Ramos (cell line): Measurements from ENCODE around the gene KIF2C.
"Not testable (repeated sequence)": the region's sequence is repeated elsewhere in the genome, so short reads cannot be mapped to it uniquely, and the experiment has no call there.

Experiments used
- in situ Hi-C: fragments of 300-500 bp; cut with MboI; formaldehyde crosslinking; loops from one replicate; pipeline ENCODE4 v1.14.3; 2022; ENCODE audit warnings: low sequenced_read_pairs; ENCODE audit not compliant: unreplicated experiment

KIF2C gene

DNA sequence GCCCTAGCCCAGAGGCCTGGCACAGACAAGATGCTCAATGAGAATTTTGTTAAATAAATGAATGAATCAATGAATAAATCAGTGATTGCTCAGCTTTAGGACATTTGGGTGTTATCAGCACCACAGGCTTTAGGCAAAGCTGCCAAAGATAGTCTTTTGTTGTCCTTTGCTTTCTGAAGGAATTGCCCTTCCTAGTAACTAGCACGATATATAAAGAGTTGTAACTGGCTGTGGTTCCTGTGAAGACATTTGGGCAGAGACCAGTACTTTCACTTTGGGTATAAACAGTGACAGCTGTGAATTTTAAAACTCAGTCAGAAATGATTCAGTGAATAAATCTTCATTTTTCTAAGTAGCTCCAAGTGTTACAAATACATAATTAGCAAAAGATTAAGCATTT lies 22.0 kb upstream of the KIF2C start:
- in situ Hi-C loops = loop anchor here (5.0 to 10.0 kb wide), 3 partner anchors 295 to 777 kb away; partner anchors contain the start of genes HECTD3, TESK2 and UROD

DNA sequence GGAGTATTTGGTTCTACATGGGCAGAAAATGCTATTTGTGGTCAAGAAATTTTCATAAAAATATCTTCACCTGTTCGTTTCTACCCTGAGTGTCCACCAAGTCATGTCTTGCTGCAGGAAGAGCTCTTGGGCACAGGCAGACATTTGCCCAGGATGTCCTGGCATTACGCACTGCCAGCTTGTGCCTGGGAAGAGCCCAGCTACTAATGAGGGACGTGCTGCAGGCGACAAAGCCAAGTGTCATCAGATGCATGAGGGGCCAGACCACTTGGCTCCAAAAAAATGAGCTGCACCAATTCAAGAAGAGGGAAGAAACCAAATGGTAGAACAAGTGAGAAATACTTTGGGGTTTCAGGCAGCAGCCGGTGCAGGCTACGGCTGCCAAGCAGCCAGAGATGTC lies 21.5 kb upstream of the KIF2C start:
- in situ Hi-C loops = loop anchor here (5.0 to 10.0 kb wide), 3 partner anchors 294 to 777 kb away; partner anchors contain the start of genes HECTD3, TESK2 and UROD

DNA sequence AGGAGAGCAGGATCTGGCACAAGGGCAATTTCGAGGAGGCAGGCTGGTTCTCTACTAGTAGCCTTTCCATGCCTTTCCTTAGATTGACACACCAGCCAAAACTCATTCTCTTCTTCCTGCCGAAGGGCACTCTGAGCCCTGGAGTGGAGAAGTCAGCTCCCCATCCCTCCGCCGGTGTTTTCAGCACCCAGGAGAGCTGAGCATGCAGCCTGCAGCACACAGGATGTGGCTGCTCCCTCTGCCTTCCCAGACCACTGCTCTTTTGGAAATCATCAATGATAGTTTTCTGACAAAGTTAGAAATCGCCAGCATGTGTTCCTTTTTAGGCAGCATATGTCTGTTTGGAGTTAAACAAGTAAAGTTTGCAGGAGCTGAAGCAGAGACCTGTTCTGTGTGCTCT lies 20.3 kb upstream of the KIF2C start:
- in situ Hi-C loops = loop anchor here (5.0 to 10.0 kb wide), 3 partner anchors 293 to 775 kb away; partner anchors contain the start of genes HECTD3, TESK2 and UROD

DNA sequence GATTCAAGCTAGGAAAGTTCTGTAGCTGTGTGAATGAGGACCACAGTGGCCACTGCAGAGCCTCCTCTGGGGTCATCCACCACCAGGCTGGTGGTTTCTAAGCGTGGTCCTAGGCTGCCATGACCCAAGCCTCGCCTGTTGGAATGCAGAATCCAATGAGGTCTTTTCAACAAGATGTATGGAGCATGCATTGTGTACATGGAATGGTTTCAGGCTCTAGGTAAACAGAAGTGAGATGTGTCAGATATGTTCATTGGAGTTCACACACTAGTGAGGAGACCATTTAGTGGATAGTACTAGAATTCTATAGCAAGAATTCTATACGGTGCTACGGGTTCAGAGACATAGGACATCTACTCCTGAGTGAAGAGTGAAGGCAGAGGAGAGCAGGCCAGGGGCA lies 19.4 kb upstream of the KIF2C start:
- in situ Hi-C loops = no loop called here

DNA sequence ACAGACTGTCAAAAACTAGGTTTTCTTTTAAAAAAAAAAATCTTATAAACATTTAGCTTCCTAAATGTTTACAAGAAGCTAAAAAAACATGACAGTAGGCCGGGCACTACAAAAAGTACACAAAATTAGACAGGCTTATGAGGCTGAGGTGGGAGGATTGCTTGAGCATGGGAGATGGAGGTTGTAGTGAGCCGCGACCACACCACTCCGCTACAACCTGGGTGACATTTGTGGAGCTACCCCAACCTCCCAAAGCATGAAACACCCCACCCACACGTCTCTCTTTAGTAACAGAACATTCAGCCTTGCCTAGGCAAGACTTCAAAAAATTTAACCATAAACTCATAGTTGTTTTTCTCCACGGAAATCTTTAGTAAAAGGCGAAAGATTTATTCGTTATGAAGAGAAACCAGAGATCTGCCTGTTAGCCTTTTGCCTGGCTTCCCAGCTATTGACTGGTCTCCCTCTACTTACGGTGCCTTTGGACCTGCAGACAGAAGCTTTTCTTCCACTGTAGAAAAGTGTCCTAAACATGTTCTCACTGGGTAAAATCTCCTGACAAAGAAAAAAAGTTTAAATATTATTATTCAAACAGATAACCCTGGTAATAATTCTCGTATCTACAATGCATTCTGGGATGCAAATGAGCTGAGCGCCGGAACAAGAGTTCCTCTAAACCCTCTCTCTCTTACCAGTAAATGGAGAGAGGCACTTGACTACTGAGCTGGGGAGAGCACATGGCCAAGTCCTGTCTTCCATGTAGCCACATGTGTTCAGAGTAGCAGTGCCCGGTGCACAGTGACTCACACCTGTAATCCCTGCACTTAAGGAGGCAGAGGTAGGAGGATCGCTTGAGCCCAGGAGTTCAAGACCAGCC lies 17.9 kb upstream of the KIF2C start:
- in situ Hi-C loops = no loop called here

DNA sequence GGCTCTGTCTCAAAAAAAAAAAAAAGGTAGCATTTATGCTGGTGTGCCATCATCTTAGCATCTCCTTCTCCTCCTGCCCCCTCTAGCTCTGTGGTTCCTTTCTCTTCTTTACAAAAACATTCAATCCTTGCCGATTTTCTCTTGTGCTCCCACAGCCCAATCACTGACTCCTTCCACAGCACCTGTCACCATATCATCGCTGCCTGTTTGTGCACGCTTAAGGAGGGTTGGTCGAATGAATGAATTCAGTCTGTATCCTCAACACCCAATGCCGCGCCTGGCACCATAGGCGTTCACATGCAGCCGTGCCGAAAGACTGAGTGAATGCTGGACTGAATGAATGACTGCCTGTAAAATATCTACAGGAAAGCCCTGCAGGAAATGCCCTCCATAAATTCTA lies 16.6 kb upstream of the KIF2C start:
- in situ Hi-C loops = no loop called here

DNA sequence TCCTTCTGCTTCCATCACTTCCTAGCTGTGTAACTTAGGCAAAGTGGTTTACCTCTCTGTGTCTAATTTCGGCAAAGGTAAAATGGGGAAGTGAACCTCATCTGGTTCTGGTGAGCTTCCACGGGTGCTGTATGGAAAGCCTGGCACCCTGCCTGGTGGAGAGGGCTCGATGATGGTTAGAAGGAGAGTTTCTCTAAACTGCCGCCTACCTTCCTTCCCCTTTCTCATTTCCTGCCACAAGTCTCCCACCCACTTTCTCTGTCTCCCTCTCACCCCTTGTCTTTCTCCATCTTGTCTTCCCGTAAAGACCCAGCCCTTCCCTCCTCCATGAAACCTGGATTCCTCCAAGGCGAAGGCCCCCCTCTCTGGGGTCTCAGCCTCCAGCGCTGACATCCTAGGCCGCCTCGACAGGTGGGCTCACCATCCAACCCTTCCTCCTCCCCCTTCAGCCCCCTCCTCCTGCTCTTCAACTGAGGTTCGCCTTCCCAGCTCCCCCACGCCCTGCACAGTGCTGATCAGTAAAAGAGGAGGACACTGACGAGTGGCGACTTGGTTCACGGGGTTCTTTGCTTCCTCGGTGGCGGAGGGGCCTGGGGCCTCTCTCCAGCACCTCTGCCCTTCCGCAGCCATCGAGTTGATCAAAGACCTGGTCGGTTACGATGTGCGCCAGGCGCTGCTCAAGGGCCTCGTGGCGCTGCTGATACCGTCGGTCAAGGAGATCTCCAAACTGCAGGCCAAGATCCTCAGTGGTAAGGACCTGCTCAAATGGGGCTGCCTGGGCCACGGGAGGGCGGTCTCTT lies 15.9 kb upstream of the KIF2C start:
- in situ Hi-C loops = no loop called here

DNA sequence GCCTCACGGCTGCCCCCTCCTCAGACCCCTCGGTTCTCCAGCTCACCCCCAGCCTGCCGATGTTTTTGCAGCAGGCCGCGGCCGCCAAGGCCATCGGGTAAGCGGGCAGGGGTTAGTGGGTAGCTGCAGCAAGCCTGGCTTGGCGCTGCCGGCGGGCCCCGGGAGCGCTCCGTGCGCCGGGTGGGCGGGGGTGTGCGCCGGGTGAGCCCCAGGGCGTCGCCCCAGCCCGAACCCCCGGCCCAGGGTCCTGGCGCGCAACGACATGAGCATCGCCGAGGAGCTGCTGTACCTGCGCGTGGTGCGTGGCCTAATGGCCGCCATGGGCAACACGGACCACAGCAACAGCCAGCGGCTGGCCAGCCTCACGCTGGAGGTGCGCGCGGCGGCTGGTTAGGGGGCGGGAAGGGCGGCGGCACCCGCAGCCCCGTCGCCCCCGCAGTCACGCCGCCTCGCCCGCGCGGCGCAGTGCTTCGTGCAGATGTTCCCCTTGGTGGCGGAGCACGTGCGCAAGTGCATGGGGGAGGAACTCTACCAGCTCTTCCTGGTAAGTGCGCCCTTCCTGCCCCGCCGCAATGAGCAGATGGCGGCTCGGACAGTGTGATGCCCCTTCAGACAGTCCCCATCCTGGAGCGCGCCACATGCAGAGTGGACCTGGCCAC lies 15.2 kb upstream of the KIF2C start:
- in situ Hi-C loops = no loop called here

DNA sequence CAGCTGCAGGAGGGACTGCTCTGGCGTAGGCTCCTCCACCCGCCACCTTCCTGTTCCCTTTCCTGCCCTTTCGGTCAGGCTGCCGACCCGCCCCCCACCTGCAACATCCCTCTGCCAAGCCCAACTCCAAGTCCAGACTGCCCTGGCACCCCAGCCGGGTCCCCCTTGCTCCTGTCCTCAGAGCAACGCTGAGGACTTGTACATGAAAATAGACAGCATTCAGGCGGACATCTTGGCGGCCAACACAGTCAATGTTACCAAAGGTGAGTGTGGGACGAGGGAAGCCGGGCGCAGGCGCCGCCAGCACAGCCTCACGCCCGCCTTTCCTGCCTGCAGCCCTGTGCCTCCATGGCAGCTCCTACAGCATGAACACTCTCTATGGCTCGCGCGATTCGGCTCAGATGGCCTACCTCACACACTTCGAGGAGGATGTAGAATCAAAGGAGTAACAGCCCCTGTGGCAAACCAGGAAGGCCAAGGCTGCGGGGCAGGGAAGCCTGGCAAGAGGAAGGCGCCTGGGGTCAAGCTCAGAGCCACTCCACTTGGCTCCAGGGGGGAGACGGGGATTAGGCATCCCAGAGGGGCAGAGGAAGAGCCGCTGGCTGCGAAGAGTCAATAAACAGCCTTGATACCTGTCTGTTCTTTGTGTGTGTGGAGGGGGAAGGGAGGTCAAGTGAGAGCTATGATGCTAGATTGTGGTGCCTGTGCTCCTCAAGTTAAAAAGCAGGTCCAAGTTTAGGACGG lies 14.5 kb upstream of the KIF2C start:
- in situ Hi-C loops = no loop called here

DNA sequence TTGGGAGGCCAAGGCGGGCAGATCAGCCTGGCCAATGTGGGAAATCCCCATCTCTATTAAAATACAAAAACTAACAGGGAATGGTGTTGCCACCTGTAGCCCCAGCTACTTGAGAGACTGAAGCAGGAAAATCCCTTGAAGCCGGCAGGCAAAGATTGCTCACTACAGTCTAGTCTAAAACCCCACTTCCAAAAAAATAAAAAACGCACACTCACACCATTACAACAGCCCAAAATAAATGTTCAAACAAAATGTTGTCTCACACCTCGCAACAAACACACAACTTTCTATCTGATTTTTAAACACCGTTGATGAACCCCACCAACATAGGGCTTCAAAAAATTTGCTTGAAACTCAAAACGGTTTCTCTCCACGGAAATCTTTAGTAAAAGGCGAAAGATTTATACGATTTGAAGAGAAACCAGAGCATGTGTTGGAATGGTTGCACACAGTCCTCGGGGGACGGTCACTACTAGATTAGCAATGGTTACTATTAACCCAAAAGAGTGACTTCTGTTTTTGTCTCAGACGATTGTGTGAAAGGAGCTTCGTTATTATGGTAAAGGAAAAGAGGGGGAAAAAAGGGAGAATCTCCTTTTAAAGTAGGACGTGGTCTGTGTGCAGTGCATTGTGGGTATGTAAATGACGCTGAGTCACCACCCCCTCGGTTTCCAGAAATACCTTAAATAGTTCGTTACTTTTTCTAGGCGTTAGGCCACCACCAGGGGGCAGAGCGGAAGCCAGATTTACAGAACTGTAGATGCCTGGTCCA lies 8.7 kb upstream of the KIF2C start, which contains the start of gene RNU5D-1:
TSS of gene RNU5D-1 (minus strand) at position 430 of the 772 bp plus-strand sequence.
- in situ Hi-C loops = loop anchor here (5.0 kb wide), 1 partner anchor 86 kb away; no protein-coding TSS in a partner anchor

DNA sequence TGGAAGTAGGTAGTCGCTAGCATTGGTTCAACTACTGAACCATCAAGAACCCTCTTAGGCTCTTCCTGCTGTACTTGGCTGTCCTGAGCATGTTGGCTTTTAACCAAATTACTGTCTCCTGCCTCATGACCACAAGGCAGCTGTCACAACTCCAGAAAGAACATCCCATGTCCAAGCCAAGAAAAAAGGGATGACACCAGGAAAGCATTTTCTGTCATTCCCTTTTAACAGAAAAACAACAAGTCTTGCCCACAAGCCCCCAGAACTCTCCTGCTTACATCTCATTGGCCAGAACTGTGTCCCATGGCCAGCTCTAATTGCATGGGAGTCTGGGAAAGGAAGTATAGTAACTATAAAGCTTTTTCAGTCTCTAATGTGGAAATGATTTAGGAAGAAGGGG lies 6.3 kb upstream of the KIF2C start:
- in situ Hi-C loops = loop anchor here (5.0 kb wide), 1 partner anchor 84 kb away; no protein-coding TSS in a partner anchor

DNA sequence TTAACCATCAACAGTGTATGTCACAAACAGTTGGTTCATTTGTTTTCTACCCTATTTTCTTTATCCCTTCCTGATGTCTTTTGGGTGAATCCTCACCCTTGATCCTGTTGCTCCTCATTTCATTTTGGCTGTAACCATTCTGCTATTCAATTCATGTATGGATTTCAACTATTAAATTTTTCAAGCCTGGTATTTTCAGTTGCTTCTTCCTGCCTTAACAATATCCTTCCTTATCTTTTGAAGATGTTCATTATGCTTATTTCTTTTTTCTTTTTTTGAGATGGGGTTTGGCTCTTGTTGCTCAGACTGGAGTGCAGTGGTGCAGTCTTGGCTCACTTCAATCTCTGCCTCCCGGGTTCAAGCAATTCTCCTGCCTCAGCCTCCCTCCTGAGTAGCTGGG lies 5.9 kb upstream of the KIF2C start:
- in situ Hi-C loops = loop anchor here (5.0 kb wide), 1 partner anchor 84 kb away; no protein-coding TSS in a partner anchor

DNA sequence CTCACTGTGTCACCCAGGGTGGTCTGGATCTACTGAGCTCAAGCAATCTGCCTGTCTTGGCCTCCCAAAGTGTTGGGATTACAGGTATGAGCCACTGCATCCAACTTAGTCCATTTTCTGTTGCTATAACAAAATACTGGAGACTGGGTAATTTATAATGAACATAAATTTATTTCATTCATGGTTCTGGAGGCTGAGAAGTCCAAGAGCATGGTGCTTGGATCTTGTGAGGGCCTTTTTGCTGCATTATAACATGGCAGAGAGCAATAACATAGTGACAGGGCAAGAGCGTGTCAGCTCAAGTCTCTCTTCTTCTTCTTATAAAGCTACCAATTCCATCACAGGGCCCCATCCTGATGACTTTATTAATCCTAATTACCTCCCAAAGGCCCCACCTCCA lies 3.6 kb upstream of the KIF2C start:
- in situ Hi-C loops = no loop called here

DNA sequence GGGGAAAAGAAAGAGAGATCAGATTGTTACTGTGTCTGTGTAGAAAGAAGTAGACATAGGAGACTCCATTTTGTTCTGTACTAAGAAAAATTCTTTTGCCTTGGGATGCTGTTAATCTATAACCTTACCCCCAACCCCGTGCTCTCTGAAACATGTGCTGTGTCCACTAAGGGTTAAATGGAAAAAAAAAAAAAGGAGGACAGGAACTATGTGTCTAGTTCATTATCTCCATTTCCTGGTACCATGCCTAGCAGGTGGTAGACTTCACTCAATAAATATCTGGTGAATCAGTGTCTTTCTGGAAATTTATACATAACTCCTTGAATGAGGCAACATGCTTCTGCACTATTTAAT lies 707 bp upstream of the KIF2C start:
- in situ Hi-C loops = not testable (repeated sequence)

DNA sequence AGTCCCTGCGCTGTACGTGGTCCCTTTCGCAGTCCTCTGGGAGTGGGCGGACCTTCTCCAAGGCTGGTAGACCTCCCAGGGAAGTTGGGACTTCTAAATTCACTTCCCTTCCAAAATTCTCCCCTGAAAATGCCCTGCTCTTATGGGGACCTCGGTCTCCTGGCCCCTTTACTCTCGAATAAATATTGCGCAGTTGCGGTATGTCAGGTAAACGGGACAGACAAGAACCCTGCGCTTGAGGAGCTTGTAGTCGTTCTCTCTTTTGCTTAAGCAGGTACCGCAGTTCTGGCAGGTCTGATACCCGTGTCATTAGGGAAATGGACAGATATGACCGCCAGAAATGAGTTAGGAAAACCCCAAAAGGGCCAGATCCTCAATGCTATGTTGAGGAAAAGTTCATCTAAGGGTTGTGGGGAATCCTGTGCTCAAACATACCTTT lies 561 bp downstream of the KIF2C start:
- in situ Hi-C loops = no loop called here

DNA sequence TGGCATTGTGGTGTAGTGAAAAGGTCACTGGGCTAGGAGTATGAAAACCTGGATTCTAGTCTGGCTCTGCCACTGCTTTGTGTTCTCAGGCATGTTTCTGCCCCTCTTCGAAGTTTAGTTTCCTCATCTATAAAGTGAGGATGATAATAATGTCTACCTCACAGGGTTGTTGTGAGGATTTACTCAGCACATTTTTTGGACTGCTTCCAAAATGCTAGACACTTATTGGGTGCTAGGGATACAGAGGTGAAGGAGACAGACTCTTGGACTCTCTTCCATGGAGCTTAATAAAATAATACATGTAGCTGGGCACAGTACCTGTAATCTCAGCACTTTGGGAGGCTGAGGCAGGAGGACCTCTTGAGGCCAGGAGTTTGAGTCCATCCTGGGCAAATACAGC lies 3.6 kb downstream of the KIF2C start:
- in situ Hi-C loops = no loop called here

DNA sequence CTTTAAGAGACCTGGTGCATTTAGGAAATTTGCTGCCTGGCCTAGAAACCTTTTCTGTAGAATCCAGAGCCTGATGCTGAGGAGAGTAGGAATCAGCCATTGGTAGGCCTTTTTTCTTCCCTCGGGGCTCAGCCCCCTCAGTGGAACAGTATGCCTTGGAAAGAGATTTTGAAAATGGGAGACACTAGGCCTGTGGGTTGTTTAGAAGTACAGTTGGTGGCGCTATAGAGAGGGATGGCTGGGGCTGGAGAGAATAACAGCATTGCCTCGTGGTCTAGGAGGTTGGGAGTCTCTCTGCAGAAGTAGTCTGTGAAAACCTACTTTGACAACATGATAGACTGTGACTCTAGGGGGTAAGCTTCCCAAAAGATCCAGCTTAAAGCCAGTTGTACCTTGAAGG lies 8.2 kb downstream of the KIF2C start:
- in situ Hi-C loops = no loop called here

DNA sequence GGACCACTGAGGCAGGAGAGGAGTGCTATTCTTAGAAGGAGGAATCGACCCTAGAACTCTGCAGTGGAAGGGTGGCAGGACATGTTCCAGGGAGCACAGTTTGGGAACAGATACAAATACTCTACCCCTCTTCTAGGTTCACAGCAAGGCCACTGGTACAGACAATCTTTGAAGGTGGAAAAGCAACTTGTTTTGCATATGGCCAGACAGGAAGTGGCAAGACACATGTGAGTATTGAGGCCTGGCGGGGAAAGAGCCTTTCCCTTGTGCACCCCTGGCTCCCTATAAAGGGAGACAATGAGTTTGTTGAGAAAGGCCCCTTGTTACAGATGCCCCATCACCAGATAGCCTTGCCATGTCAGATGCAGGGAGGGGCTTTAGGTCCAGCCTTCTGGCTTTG lies 17.8 kb downstream of the KIF2C start:
- in situ Hi-C loops = no loop called here

DNA sequence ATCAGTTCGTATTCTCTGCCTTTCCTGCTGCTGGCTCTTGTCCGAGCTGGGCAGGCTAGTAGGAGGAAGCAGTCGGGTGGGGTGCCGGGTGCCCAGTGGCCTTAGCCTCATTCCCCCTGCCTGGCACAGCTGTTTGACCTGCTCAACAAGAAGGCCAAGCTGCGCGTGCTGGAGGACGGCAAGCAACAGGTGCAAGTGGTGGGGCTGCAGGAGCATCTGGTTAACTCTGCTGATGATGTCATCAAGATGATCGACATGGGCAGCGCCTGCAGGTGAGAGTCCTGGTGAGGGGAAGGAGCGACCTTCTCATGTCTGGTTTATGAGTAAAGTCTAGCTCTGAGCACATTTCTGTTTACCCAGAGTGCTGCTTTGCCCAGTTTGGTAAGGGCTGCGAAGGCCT lies 19.4 kb downstream of the KIF2C start:
- in situ Hi-C loops = no loop called here
